MM.1S (cell line): ENCODE data around the gene DND1.
"Not testable (repeated sequence)": the region's sequence is repeated elsewhere in the genome, so short reads cannot be mapped to it uniquely, and the experiment has no call there.

ENCODE experiments used
- DNase-seq: peaks from one replicate; pipeline ENCODE4 v3.0.0-alpha.2; 2015
- H2AFZ ChIP-seq: fragments of 300-600 bp; sonication (generic); 2 replicates; pipeline ENCODE4 v1.6.0; 2016; ENCODE audit warnings: antibody characterized with exemption, low read length
- H3F3A ChIP-seq: fragments of 300-600 bp; sonication (generic); 2 replicates; pipeline ENCODE4 v1.6.1; 2016; ENCODE audit warnings: mild to moderate bottlenecking, antibody characterized with exemption, low read length, moderate library complexity, mixed read lengths; ENCODE audit not compliant: insufficient read depth
- H3K27ac ChIP-seq: fragments of 300-600 bp; sonication (generic); 2 replicates; pipeline ENCODE4 v1.5.1; 2016; ENCODE audit warnings: mild to moderate bottlenecking, low read length
- H3K27me3 ChIP-seq: fragments of 300-600 bp; sonication (generic); replicated peaks from 2 replicates; pipeline ENCODE4 v1.6.0; 2016; ENCODE audit warnings: low read length; ENCODE audit not compliant: insufficient read depth
- H3K36me3 ChIP-seq: fragments of 300-600 bp; sonication (generic); replicated peaks from 2 replicates; pipeline ENCODE4 v1.6.1; 2016; ENCODE audit warnings: mild to moderate bottlenecking, low read length, mixed read lengths; ENCODE audit not compliant: insufficient read depth
- H3K4me1 ChIP-seq: fragments of 300-600 bp; sonication (generic); 2 replicates; pipeline ENCODE4 v1.6.1; 2016; ENCODE audit warnings: low read length, mixed read lengths
- H3K4me2 ChIP-seq: fragments of 300-600 bp; sonication (generic); 2 replicates; pipeline ENCODE4 v1.6.0; 2016; ENCODE audit warnings: low read depth, low read length
- H3K4me3 ChIP-seq: fragments of 300-600 bp; sonication (generic); 2 replicates; pipeline ENCODE4 v1.5.1; 2016; ENCODE audit warnings: low read length, mixed read lengths
- H3K79me2 ChIP-seq: fragments of 300-600 bp; sonication (generic); 2 replicates; pipeline ENCODE4 v1.6.1; 2016; ENCODE audit warnings: mixed run types, low read length, mixed read lengths
- H3K9ac ChIP-seq: fragments of 300-600 bp; sonication (generic); 2 replicates; pipeline ENCODE4 v1.6.1; 2016; ENCODE audit warnings: low read length, mixed read lengths
- H3K9me2 ChIP-seq: fragments of 300-600 bp; sonication (generic); replicated peaks from 2 replicates; pipeline ENCODE4 v1.6.1; 2016; ENCODE audit warnings: mild to moderate bottlenecking, low read length, mixed read lengths; ENCODE audit not compliant: insufficient read depth
- H3K9me3 ChIP-seq: fragments of 300-600 bp; sonication (generic); replicated peaks from 2 replicates; pipeline ENCODE4 v1.6.1; 2016; ENCODE audit warnings: mild to moderate bottlenecking, low read length, mixed read lengths; ENCODE audit not compliant: insufficient read depth
- H4K20me1 ChIP-seq: fragments of 300-600 bp; sonication (generic); 2 replicates; pipeline ENCODE4 v1.6.1; 2016; ENCODE audit warnings: mild to moderate bottlenecking, low read length, moderate library complexity, mixed read lengths; ENCODE audit not compliant: insufficient read depth
- EZH2 ChIP-seq: fragments of 300-600 bp; sonication (generic); optimal IDR thresholded peaks from 2 replicates; pipeline ENCODE3; 2017; ENCODE audit warnings: low read depth, mild to moderate bottlenecking, antibody characterized with exemption, low read length, mixed read lengths
- EZH2phosphoT487 ChIP-seq: fragments of 300-600 bp; sonication (generic); IDR thresholded peaks from 2 replicates; pipeline ENCODE4 v1.6.1; 2018; ENCODE audit warnings: antibody characterized with exemption, low read length
- TF ChIP-seq, protein P1 (sequence below): fragments of 300-600 bp; sonication (generic); IDR thresholded peaks from 2 replicates; pipeline ENCODE4 v1.5.1; 2016; ENCODE audit warnings: antibody characterized with exemption, low read length, mixed read lengths

The DND1 gene

DNA sequence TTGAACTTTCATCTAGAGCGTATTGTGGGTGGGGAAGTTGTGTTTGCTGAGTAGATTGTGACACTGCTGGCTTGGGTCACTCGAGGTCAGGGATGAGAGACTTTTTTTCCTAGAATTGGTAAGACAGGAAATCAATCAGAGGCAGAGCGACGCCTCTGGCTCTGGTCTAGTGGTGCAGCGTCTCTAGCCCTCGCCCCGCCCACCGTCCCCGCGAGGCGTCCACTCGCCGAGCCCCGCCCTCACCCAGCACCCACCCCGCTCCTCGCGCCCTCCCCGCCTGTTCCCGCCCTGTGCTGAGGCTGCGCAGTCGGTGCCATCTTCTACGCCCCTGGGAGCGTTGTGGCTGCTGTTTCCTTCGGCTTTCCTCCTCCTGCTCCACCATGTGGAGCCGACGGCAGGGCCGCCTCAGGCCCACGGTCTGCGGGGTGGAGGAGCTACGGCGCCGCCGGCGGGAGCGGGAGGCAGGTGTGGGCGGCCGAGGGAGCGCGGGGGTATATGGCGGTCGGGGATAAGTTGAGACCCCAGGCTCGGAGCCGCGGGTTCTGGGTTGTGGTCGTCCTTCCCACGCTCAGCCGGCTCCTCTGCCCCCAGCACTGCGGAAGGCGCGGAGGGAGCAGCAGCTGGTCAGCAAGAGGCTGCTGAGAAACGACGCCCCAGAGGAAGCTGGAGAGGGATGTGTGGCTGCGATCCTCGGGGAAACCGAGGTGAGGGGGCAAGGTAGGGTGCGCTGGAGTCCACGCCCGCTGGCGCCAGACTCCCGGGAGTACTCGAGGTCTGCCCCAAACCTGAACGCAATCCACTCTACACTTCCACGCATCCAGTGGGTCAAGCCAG lies 34.0 kb downstream of the DND1 start, which contains the start of gene TMCO6:
Gene TMCO6 (plus strand): TSS at position 304 of the 834 bp plus-strand sequence. CDS start 77 bp downstream, at position 381.
- Histone ChIP-seq H2AFZ (peak within 1 kb of the TSS; percentile 94), H3K9me3 (no peaks in the 10 kb centered on the region), H3K4me1 (peaks cover 5% of the 10 kb centered on the region; the same call in 1 of the 2 replicates), H3K79me2 (peaks cover 17% of the 10 kb centered on the region), H3K27ac (peak within 1 kb of the TSS; percentile 47; the same call in 1 of the 2 replicates), H4K20me1 (no peaks in the 10 kb centered on the region), H3K4me3 (peak within 1 kb of the TSS; percentile 79), H3K27me3 (no peaks in the 10 kb centered on the region), H3K9ac (peak within 1 kb of the TSS; percentile 81), H3K9me2 (no peaks in the 10 kb centered on the region), H3K36me3 (no peaks in the 10 kb centered on the region), H3F3A (peaks cover 12% of the 10 kb centered on the region), H3K4me2 (peak within 1 kb of the TSS; percentile 94)
- DNase-seq: peak; percentile 94
- no peak for TF ChIP-seq EZH2phosphoT487
- TF ChIP-seq, protein P1, sequence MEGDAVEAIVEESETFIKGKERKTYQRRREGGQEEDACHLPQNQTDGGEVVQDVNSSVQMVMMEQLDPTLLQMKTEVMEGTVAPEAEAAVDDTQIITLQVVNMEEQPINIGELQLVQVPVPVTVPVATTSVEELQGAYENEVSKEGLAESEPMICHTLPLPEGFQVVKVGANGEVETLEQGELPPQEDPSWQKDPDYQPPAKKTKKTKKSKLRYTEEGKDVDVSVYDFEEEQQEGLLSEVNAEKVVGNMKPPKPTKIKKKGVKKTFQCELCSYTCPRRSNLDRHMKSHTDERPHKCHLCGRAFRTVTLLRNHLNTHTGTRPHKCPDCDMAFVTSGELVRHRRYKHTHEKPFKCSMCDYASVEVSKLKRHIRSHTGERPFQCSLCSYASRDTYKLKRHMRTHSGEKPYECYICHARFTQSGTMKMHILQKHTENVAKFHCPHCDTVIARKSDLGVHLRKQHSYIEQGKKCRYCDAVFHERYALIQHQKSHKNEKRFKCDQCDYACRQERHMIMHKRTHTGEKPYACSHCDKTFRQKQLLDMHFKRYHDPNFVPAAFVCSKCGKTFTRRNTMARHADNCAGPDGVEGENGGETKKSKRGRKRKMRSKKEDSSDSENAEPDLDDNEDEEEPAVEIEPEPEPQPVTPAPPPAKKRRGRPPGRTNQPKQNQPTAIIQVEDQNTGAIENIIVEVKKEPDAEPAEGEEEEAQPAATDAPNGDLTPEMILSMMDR: peak; percentile 64

DNA sequence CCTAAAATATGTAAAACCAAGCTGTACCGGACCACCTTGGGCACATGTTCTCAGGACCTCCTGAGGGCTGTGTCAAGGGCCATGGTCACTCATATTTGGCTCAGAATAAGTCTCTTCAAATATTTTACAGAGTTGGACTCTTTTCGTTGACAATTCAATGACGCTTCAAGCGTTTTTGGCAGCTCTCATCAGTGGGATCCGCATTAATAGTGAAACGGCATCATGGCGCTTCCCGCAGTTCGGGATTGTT lies 34.6 kb downstream of the DND1 start:
- Histone ChIP-seq H3K27ac (peak overlapping the region; percentile 47; the same call in 1 of the 2 replicates), H3K9ac (peak overlapping the region; percentile 46; the same call in 1 of the 2 replicates)

DNA sequence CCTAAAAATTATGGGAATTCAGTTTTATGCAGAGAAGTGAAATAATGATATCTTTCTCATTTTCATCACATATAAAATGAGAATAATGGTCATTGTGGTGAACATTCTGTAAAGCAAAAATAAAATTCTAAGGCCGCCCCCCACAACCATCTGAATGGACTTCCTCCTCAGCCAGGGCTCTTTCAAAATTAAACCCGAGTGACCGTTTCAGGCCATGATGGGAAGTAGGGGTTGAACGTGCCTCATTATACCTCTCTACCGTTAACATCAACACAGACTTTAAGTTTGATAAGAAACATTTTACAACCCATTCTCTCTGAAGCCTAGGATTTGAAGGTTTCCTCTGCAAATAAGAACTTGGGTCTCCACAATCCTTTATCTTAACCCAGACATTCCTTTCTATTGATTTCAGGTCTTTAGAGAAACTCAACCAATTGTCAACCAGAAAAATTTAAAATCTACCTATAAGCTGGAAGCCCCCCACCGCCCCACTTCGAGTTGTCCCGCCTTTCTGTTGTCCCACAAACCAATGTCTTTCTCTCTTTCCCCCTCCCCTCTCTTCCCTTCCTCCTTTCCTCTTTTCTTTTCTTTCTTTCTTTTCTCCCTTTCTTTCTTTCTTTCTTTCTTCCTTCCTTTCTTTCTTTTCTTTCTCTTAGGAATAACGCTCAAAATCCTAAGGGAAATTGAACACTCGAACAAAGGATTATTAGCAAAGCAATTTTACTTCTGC lies 35.8 kb downstream of the DND1 start:
- DNase-seq: no peak
- Histone ChIP-seq H3K9me2 (no peaks in the 10 kb centered on the region), H2AFZ (no peak overlapping the region), H3F3A (peaks cover 12% of the 10 kb centered on the region), H3K4me1 (peaks cover 7% of the 10 kb centered on the region; the same call in 1 of the 2 replicates), H3K79me2 (peaks cover 8% of the 10 kb centered on the region; the same call in 1 of the 2 replicates), H3K27ac (no peak overlapping the region), H3K9me3 (no peaks in the 10 kb centered on the region), H3K4me3 (no peak overlapping the region), H3K9ac (no peak overlapping the region), H4K20me1 (no peaks in the 10 kb centered on the region), H3K27me3 (0 out of 2 replicates have a peak, but pooled peaks cover 6% of the 10 kb centered on the region), H3K4me2 (no peak overlapping the region), H3K36me3 (no peaks in the 10 kb centered on the region)
- TF ChIP-seq EZH2: no peak
- no peak for TF ChIP-seq EZH2phosphoT487
- TF ChIP-seq, protein P1: no peak

More for the DNA sequence above, 34.6 kb downstream of the DND1 start:
- peak overlapping the region; percentile 94 for H2AFZ ChIP-seq
- peak overlapping the region; percentile 81 for H3K4me2 ChIP-seq
- not testable (repeated sequence) for DNase-seq, H3K27me3 ChIP-seq, H4K20me1 ChIP-seq, H3K9me3 ChIP-seq, H3K4me1 ChIP-seq, H3K36me3 ChIP-seq, H3K9me2 ChIP-seq
- peaks cover 12% of the 10 kb centered on the region for H3F3A ChIP-seq
- peak overlapping the region; percentile 79 for H3K4me3 ChIP-seq
- H3K79me2 ChIP-seq: peaks cover 12% of the 10 kb centered on the region
